Left cardiac atrium (tissue), 4 donors: Measurements from ENCODE around the gene FUT3. TPM values are rescaled to one million over a fixed set of nuclear protein-coding genes. Genes with fewer than 3 reads are reported as not detected.
"Not testable (repeated sequence)": the region's sequence is repeated elsewhere in the genome, so short reads cannot be mapped to it uniquely, and the experiment has no call there.

Source experiments
- ATAC-seq, 2 donors: fragments of 200-7000 bp; cut with Tn5 transposase; one replicate each; pipeline ENCODE4 v1.9.1; 2020; ENCODE audit warnings: mild to moderate bottlenecking in 2 of 2, moderate library complexity in 2 of 2
- DNase-seq: peaks from one replicate; pipeline ENCODE4 v3.0.0-alpha.2; 2020
- intact Hi-C, 2 donors: fragments of 100-400 bp; cut with DNase I; formaldehyde crosslinking; loops; one replicate each; pipeline versions ENCODE4 v1.14.1 to v1.15.1; 2022 to 2023
- total RNA-seq, 2 donors: library from RNA; stranded (reverse); fragmentation: NEBNext Ultra II Directional; extraction: Animal tissue kit (Norgen Biotek cat#: 25700); gene quantifications; one replicate each; pipeline ENCODE4 v1.2.1, GENCODE V29; 2021
- donor health status: DM: no; HTN: yes; CAD: no.
- donor health status: DM: no; HTN: yes; CAD: no; lungs with severe emphysema.
- donor health status: DM: yes; HTN: yes; CAD: no.
- donor health status: Dilated cardiomyopathy.

FUT3 gene
- total RNA-seq, 2 donors from 2014 or later: not detected

DNA sequence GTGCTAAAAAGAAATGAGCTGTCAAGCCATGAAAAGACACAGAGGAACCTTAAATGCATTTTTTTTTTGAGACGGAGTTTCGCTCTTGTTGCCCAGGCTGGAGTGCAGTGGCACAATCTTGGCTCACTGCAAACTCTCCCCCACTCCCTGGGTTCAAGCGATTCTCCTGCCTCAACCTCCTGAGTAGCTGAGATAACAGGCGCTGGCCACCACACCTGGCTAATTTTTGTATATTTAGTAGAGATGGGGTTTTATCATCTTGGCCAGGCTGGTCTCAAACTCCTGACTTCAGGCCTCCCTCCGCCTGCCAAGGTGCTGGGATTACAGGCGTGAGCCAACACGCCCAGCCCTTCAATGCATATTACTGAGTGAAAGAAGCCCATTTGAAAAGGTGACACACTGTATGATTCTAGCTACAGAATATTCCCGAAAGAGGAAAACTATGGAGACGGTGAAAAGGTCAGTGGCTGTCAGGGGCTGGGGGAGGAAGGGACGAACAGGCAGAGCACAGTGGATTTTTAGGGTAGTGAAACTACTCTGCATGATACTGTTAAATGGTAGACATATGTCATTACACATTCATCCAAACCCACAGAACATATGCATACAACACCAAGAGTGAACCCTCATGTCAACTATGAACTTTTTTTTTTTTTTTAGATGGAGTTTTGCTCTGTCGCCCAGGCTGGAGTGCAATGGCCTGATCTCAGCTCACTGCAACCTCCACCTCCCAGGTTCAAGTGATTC is 33.0 kb upstream of the FUT3 start:
- ATAC-seq, intact Hi-C loops, DNase-seq: not testable (repeated sequence)

DNA sequence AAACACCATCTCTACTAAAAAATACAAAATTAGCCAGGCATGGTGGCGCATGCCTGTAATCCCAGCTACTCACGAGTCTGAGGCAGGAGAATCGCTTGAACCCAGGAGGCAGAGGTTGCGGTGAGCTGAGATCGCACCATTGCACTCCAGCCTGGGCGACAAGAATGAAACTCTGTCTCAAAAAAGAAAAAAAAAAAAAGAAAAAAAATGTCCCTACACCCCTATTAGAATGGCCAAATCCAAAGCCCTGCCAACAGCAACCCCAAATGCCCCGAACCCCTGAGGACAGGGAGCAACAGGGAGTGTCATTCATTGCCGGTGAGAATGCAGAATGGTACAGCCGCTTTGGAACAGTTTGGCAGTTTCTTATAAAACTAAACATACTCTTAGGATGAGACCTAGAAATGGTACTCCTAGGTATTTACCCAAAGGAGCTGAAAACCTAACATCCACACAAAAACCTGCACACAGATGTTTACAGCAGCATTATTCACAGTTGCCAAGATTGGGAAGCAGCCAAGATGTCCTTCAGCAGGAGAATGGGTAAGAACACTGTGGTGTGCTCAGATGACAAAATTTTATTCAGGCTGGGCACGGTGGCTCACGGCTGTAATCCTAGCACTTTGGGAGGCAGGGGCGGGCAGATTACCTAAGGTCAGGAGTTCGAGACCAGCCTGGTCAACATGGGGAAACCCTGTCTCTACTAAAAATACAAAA is 32.1 kb upstream of the FUT3 start:
- ATAC-seq, intact Hi-C loops, DNase-seq: not testable (repeated sequence)

DNA sequence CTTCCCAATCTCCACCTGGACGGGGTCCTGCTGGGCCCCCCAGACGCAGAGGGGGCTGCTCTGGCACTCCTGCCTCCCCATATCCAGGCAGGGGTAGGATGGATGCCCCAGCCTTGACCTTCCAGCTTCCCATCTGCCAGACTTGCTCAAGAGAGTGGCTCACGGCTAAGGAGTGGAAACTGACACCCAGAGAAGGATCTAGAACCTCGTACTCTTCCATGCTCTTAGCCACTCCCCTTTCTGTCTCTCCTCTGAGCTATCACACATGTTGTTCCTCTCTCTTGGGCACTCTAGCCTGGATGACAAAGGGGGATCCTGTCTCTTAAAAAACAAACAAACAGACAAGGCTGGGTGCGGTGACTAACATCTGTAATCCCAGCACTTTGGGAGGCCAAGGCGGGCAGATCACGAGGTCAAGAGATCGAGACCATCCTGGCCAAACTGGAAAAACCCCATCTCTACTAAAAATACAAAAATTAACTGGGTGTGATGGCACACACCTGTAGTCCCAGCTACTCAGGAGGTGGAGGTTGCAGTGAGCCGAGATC is 31.2 kb upstream of the FUT3 start:
- no peak for ATAC-seq
- intact Hi-C loops: no loop called here
- no peak for DNase-seq

DNA sequence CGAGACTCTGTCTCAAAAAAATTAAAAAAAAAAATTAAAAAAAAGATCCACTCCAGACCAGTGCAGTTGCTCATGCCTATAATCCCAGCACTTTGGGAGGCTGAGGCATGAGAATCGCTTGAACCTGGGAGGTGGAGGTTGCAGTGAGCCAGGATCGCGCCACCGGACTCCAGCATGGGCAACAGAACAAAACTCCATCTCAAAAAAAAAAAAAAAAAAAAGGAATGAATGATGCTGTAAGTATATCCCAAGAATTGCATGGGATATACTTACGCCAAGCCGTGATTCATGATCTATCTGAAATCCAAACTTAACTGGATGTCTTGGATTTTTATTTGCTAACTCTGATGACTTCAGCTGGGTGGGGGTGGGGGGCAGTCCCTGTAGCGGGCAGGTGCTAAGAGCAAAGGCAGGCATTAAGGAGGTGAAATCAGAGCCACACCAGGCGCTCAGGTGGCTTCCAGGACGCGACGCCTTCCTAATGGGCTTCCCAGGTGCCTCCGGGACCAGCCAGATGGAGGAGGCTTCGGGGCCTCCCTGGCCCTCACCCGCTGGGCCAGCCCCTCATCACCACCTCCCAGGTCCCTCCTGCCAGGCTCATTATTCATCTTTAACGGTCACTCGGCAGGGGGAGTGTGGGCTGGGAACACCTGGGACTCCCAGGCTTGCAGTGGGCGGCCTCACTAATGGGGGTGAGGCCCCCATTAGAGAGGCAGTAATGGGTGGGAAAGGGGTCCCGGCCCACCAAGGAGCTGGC is 30.5 kb upstream of the FUT3 start:
- intact Hi-C loops: no loop called here
- no peak for DNase-seq
- no peak for ATAC-seq

DNA sequence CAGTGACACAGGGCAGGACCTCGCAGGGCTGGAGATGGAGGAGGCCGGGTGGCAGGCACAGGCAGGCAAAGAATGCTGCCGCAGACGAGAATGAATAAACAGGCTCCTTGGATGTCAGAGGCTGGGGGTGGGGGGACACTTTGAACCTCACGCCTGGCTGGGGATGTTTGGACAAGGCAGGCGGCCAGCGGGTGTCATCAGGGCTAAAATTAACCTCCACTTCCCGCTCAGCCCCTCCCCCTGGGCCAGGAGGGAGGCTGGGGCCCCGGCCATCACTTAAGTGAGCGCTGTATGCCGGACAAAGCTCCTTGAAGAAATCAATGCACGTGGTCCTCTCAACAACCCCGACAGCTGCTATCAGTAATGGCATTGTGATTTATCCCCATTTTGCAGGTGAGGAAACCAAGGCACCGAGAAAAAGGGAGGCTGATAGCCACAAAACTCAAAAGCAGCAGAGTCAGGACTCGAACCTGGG is 29.4 kb upstream of the FUT3 start:
- intact Hi-C loops: no loop called here
- ATAC-seq: peak; percentile 91 to 92
- DNase-seq: peak; percentile 73

DNA sequence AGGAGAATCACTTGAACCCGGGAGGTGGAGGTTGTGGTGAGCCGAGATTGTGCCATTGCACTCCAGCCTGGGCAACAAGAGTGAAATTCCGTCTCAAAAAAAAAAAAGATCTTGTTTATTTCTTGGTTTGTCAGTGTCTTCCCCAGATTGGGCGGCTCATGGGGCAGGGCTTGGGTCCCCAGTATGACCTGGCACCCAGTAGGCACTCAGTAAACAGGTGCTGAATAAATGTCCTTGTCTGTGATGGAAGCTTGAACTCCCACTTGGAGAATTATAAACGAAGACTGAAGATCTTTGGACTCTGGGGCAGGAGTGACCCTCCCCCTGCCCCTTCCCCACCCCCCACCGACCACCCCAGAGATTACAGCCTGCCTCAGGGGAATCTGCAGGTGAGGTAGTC is 28.9 kb upstream of the FUT3 start:
- intact Hi-C loops: no loop called here
- ATAC-seq (no peak), DNase-seq (no peak)

DNA sequence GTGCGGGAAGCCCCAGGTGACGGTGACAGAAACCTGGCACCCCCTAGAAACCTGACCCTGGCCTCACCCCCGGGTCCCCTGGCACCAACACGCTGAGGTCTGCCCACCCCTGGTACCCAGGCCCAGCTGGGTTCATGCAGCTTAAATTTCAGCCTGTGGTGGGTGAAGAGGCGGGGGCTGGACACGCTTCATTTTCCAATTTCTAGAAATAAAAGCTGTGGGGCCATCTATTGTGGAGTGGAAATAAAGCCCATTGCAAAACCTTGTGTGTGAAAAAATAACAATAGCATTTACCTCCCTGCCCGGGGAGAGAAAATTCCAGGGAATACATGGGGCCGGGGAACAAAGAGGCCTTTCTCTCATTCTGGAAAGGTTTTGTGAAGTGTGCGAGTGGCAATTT is 26.6 kb upstream of the FUT3 start:
- no peak for ATAC-seq
- intact Hi-C loops: no loop called here

DNA sequence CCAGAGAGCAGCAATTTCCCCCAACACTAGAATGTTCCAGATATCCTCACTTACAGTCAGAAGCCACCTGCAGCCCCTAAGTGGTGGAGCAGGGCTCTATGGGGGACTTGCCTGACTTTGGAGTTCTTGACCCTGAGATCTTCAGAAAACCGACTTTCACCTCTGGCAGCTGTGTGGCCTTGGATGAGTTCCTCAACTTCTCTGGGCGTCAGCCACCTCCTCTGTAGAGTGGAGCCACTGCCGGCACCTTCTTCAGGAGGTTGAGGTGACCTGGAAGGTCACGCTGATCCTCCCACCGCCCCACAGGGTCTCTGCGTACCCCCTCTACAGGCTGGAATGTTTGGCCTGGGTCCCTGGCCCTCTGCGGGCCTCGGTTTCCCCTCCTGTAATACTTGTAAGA is 26.2 kb upstream of the FUT3 start:
- ATAC-seq: no peak
- intact Hi-C loops: no loop called here

More for the DNA sequence above, 26.6 kb upstream of the FUT3 start:
- DNase-seq: no peak

DNA sequence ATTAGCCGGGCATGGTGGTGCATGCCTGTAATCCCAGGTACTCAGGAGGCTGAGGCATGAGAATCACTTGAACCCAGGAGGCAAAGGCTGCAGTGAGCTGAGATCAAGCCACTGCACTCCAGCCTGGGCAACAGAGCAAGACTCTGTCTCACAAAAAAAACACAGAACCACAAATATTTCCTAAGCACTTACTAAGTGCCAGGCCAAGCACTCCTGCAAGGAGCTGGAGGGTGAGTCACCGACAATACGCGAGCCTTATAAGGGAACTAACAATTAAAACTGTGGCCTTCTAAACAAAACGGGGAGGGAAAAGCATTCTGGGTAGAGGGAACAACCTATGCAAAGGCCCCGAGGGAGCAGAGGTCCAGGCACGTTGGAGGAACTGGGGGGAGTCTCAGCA is 23.2 kb upstream of the FUT3 start:
- ATAC-seq, intact Hi-C loops, DNase-seq: not testable (repeated sequence)

More for the DNA sequence above, 26.2 kb upstream of the FUT3 start:
- no peak for DNase-seq

DNA sequence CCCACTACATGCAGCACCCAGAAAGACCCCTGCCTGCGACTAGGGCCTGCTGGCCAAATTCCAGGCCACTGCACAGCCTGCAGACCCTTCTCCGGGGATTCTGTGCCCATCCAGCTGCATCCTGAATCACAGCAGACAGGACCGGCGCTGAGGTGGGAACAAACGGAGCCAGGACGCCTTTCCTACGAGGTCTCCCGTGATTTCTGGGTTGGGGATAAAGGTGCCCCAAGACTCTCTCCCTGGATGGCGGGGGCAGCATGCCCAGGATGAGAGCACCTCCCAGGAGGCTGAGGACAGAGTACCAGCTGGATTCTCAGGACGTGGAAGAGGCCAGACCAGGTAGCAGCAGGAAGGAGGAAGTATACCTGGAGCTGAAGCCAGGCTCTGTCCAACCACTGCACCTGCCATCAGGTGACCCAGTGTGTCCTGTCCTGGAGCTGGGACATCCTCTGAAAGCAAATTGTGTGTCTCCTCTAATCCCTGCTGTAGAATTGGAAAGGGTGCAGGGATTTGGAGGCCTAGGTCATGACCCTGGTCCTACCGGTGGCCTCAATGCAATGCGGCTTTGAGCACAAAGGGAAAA is 22.5 kb upstream of the FUT3 start:
- intact Hi-C loops: no loop called here
- ATAC-seq: no peak

DNA sequence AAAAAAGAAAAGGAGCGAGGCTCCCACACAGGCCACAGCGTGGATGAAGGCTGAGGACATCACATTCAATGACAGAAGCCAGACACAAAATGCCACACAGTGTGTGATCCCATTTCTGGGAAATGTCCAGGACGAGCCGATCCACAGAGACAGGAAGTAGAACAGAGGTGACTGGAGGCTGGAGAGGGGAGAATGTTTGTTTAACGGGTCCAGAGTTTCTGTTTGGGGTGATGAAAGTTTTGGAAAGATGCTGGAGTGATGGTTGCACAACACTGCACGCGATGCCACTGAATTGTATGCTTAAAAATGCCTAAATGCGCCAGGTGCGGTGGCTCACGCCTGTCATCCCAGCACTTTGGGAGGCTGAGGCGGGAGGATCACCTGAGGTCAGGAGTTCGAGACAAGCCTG is 19.7 kb upstream of the FUT3 start:
- DNase-seq (no peak), ATAC-seq (no peak)
- intact Hi-C loops: no loop called here

More for the DNA sequence above, 22.5 kb upstream of the FUT3 start:
- no peak for DNase-seq

DNA sequence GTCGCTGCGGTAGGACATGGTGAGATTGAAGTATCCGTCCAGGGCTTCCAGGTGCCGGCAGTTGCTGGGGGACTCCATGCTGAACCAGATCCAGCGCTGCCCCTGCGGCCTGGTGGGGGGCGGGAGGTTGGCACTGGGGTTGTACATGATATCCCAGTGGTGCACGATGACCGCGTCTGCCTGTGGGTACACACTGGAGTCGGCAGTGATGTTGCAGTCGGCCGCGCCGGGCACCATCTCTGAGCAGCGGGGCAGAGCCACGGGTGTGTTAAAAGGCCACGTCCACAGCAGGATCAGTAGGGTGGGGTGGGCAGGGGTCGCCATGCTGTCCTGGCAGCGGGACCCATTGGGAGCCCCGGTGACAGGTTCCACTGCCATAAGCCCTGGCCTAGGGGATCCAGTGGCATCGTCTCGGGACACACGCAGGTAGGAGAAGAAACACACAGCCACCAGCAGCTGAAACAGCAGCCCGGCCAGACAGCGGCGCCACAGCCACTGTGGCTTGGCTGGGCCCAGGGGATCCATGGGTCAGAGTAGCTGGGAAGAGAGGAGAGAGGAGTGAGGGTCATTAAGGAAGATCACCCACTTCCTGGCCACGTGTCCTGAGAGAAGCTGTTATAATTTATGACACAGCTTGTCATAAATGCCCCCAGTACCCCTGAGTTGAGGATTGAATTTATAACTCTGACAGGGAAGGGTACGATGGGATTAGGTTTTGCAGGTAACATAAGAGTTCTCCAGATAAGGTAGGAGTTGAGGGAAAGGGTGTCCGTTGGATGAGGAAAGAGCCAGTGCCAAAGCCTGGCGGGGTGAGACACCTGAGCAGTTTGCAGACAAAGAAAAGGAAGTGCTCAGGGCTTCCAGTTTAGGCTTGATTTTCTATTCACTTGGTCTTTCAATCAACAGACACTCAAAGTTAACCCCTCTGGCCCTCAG is 16.2 kb upstream of the FUT3 start:
- intact Hi-C loops: no loop called here
- DNase-seq: no peak
- ATAC-seq: no peak

DNA sequence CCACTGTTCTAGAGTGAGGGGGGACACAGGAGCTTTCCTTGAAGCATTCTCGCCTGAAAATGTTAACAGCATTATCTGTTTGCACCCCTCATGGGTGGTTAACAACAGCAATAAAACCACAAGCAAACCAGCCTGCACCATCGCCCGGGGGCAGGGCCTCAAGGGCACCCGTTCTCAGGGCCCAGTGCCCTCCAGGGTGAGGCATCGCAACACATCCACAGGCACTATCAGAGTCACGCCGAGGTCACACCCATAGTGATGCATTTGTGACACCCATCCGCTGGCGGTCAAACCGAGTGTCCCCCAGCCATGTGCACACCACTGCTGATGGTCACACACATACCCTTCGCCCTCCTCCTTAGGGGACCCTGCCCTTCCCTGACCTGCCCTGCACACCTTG is 14.5 kb upstream of the FUT3 start:
- DNase-seq: no peak
- intact Hi-C loops: no loop called here
- no peak for ATAC-seq

DNA sequence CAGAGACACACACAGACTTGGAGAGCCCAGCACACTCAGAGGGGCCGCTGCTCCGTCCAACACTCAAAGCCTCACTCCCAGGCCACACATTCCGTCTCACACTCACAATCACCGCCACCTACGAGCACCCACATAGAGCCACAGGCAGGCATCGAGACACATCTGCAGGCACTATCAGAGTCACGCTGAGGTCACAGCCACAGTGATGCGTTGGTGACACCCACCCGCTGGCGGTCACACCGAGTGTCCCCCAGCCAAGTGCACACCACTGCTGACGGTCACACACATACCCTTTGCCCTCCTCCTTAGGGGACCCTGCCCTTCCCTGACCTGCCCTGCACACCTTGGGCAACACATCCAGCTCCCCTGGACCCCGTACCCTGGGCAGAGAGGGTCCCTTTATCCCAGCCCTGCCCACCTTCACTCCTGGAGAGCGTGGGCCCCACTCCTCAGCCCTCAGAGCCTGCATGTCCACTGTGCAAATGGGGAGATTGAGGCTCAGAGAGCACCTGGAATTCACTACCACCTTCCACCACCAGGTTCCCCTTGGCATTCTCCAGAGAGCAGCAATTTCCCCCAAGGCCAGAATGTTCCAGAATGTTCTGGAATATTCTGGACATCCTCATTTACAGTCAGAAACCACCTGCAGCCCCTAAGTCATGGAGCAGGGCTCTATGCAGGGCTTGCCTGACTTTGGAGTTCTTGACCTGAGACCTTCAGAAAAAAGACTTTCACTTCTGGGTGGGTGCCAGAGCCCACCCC is 13.7 kb upstream of the FUT3 start:
- ATAC-seq: no peak
- DNase-seq: no peak
- intact Hi-C loops: no loop called here

DNA sequence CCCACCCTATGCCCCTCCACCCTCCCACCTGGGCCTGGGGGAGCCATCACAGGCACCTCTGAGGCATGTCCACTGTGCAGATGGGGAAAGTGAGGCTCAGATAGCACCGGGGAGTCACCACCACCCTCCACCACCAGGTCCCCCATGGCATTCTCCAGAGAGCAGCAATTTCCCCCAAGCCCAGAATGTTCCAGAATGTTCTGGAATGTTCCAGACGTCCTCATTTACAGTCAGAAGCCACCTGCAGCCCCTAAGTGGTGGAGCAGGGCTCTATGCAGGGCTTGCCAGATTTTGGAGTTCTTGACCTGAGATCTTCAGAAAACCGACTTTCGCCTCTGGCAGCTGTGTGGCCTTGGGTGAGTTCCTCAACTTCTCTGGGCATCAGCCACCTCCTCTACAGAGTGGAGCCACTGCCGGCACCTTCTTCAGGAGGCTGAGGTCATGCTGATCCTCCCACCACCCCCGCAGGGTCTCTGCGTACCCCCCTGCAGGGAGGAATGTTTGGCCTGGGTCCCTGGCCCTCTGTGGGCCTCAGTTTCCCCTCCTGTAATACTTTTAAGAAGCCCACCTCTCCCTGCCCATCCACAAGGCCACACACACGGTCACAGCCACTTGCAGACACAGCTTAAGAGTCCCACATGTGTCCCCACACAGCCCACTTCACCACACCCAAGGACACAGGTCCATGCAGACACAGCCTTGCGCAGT is 12.9 kb upstream of the FUT3 start:
- DNase-seq: no peak
- ATAC-seq: no peak

DNA sequence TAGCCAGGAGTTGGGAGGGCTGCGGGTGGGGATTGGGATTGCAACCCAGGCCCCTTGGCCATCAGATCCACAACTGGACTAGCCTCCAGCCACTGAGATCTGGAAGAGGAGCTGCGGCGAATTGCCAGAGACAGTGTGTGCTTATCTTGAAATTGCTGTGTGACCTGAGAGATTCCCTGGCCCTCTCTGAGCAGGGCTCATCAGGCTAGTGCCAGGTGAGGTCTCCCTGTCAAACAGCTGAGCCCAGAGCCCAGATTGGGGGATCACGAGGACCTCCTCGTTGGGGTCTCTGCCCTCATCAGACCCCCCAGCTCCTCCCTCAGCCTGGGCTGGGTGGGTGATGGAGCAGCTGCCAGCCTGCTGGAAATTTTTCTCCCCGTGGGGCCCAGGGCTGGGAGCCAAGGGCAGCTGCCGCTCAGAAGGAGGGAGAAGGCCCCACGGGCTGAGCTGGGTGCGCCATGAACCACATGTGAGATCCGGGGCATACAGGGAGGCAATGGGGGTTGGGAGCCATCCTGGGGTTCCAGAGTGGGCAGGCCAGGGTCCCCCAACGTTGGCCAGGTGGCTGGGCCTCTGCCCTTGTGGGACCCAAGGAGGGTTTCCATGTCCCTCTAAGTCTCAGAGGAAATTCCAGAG is 11.9 kb upstream of the FUT3 start:
- ATAC-seq (no peak), DNase-seq (no peak)
- intact Hi-C loops: no loop called here

More for the DNA sequence above, 12.9 kb upstream of the FUT3 start:
- intact Hi-C loops: no loop called here
